Omental fat pad (tissue), 4 donors: ENCODE results near the gene TAF8. TPM values are rescaled to one million over a fixed set of nuclear protein-coding genes. Genes with fewer than 3 reads are reported as not detected.

Experiments used
- ATAC-seq: fragments of 150-250 bp; one replicate; pipeline ENCODE4 v1.9.1; 2016; ENCODE audit warnings: mild to moderate bottlenecking, moderate library complexity; ENCODE audit not compliant: low FRiP score
- DNase-seq: peaks from one replicate; pipeline ENCODE4 v3.0.0-alpha.2; 2019; ENCODE audit warnings: low spot score
- CTCF ChIP-seq, 3 donors: fragments of 450-650 bp; IDR thresholded peaks; one replicate each; pipeline ENCODE4 v1.5.1; 2016 to 2017; ENCODE audit warnings: antibody characterized with exemption in 3 of 3, mild to moderate bottlenecking in 3 of 3, moderate library complexity in 2 of 3
- total RNA-seq, 4 donors: library from RNA; depleted of rRNA; stranded (reverse); fragments of >200 nt; gene quantifications; one replicate each; pipeline ENCODE4 v1.1.0, GENCODE V29; 2016

Gene TAF8
- total RNA-seq, 4 donors from 2014 or later, result 24.3 to 41.4 (median 26.1) TPM

DNA sequence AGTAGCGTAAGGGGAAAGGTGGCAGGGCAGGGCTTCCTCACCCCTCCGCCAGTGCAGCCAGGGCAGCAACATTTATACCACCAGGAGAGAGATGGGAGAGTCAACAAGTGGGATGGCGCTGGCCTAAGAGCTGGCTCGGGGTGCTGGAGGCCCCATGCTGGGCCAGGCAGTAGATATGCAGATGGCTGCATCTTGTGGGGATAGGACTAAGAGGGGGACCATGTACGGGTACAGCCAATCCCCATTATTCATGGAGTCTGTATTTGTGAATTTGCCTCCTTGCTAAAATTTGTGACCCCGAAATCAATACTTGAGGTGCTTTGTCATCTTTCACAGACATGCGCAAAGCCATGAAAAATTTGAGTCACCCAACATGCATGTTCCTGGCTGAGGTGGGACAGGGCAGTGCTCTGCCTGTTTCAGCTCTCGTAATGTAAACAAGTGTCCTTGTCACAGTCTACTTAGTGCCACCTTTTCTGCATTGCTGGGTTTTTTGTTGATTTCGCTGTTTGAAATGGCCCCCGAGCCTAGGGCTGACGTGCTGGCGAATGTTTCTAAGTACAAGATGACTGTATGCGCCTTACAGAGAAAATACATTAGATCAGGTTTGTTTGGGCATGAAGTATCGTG is 27.5 kb upstream of the TAF8 start:
- ATAC-seq, result no peak
- no peak for DNase-seq
- TF ChIP-seq CTCF (IDR thresholded peaks at IDR 0.05), result no peak

DNA sequence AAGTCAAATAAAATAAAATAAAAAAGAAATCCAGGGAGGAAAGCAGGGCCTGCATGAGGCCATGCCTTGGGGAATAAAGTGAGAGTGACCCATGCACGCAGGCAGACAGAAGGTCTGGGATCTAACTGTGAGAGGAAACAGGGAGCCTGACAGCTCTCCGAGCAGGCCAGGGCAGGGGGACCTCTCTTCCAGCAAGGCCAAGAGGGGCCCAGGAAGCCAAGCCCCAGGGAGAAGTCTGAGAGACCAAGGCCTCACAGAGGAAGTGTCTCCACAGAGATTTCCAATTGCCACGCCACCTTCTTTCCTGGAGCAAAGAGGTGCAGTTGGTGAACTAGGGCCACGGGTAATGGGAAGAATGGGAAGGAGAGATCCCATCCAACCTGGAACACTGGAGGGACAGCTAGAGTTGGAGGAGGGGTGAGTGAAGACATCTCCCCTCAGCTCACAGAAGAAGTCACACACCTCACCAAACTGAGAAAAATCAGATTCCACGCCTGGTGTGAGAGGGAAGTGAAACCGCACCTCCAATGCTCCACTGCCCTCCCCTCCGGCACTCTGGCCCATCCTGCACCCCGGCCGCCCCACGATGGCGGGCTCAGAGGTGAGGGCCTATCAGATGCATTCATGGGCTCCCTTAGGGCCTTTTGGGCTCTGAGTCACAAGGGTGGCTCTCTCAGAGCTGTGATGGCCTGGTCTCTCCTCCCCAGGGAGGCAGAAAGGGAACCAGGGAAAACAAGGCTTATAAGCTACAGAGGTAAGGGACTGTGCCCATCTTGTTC is 25.1 kb upstream of the TAF8 start:
- DNase-seq (no peak), ATAC-seq (no peak)
- no peak for TF ChIP-seq CTCF (IDR thresholded peaks at IDR 0.05)

DNA sequence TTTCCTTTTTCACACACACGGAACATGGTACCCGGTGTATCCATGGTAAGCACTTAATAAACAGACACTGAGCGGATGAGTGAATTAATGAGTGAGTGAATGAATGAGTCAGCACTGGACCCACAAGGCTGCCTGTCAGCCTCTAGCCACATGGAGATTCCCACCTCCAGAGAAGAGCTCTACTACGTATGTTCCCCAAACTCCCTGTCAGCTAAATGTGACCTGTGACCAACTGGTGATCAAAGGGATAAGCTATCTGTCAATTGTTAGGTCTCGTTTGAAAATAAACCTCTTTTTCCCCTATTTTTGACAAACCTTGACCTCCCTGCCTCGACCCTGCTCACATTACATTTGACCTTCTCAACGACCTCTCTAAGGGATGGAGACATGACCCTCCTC is 24.5 kb upstream of the TAF8 start:
- TF ChIP-seq CTCF (IDR thresholded peaks at IDR 0.05), result no peak
- ATAC-seq, result no peak
- no peak for DNase-seq

DNA sequence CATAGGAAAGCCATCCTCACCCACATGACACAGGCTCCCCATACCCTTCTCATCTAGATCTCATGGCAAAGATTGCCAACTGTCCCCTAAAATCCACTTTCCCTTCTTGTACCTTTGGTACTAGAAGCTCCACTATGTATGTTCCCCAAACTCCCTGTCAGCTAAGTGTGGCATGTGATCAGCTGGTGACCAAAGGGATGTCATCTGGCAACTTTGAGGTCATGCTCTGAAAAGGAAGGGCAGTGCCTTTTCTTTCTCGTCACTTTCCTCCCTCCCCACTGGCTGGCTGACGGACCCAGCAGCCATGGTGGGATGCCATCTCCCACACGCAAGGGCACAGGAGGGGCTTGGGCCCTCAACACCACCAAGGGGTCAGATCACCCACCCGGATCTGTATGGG is 23.8 kb upstream of the TAF8 start:
- no peak for TF ChIP-seq CTCF (IDR thresholded peaks at IDR 0.05)
- no peak for DNase-seq
- ATAC-seq, result no peak

DNA sequence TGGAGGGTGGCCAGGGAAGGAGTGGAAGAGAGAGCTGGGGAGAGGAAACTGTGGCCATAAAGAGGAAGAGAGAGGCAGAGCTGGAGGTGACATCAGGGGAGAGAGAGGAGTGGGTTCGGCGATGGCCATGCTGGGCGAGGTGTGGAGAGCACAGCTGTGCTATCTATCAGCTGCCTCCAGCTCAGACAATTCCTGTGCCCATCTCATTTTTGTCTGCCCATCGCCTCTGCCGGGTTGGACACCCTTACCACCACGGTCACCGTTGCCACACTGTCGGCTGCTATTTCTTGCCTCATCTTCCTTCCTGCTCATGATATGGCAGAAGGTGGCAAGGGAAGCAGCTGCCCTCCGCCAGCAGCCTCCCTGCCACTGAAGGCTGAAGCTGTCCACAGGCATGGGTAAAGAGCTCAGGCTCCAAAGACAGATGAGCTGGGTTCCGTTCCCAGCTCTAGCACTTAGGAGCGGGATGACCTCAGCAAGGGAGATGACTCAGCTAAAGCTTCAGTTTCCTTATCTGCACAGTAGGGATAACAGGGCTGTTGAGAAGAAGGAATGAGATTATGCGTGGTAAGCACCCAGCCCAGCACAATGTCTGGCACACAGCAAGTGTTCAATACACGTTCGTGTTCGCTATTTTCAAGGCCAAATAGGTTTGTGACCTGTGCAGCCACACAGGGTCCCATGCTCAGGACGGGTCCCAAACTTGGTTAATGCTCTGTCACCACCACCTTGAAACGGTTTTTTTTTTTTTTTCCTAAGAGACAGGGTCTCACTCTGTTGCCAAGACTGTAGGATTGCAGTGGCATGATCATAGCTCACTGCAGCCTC is 21.9 kb upstream of the TAF8 start:
- ATAC-seq, result peak; percentile 49
- TF ChIP-seq CTCF (IDR thresholded peaks at IDR 0.05), result no peak
- no peak for DNase-seq

DNA sequence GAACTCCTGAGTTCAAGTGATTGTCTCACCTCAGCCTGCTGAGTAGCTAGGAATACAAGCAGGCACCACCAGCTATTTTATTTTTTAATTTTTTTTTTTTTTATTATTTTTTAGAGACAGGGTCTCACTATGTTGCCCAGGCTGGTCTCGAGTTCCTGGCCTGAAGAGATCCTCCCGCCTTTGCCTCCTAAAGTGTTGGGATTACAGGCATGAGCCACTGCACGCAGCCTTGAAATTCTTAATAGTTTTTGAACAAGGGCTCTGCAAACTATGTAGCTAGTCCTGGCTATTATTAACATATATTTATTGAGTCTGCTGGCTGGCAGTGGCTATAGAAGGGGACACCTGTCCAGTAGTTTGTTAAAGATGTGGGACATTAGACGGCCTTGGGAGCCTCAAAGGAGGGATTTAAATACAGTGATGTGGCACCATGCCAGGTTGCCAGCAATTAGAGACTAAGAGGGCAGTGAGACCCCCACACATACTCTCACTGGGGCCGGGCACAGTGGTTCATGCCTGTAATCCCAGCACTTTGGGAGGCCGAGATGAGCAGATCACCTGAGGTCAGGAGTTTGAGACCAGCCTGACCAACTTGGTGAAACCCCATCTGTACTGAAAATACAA is 21.1 kb upstream of the TAF8 start:
- DNase-seq (no peak), ATAC-seq (no peak)
- TF ChIP-seq CTCF (IDR thresholded peaks at IDR 0.05), result no peak
